GM21619 (cell line): Measurements from ENCODE around the gene LRRC53.
A peak's percentile ranks its signal among the peaks of the same experiment; 100 is the strongest.

Experiments used
- ATAC-seq: cut with Tn5 transposase; IDR thresholded peaks from one replicate; pipeline ENCODE4 v1.9.1; 2021; ENCODE audit not compliant: unreplicated experiment

The LRRC53 gene

GRCh38 chr1:74512170-74512915, at the start of gene LRRC53:
Gene LRRC53 (minus strand): TSS chr1:74512611. CDS start chr1:74483349, 29,262 bp downstream.
- no peak for ATAC-seq

- no peak for ATAC-seq
Measured at GRCh38 chr1:74549932-74550331, 37.5 kb upstream of the LRRC53 start.

GRCh38 chr1:74548961-74549750, 36.7 kb upstream of the LRRC53 start:
- ATAC-seq, result no peak

- no peak for ATAC-seq
Measured at GRCh38 chr1:74545821-74546220, 33.4 kb upstream of the LRRC53 start.

- no peak for ATAC-seq
Measured at GRCh38 chr1:74534241-74534640, 21.8 kb upstream of the LRRC53 start.

- no peak for ATAC-seq
Measured at GRCh38 chr1:74531796-74532195, 19.4 kb upstream of the LRRC53 start.

GRCh38 chr1:74530892-74531291, 18.5 kb upstream of the LRRC53 start:
- ATAC-seq, result no peak

GRCh38 chr1:74528123-74528522, 15.7 kb upstream of the LRRC53 start:
- no peak for ATAC-seq

GRCh38 chr1:74526708-74527107, 14.3 kb upstream of the LRRC53 start:
- ATAC-seq, result no peak

- ATAC-seq, result no peak
Measured at GRCh38 chr1:74523873-74524480, 11.6 kb upstream of the LRRC53 start.

GRCh38 chr1:74522148-74522547, 9.7 kb upstream of the LRRC53 start:
- no peak for ATAC-seq

GRCh38 chr1:74517599-74518051, 5.2 kb upstream of the LRRC53 start:
- peak; percentile 86 for ATAC-seq

- ATAC-seq, result no peak
Measured at GRCh38 chr1:74513411-74514300, 1.2 kb upstream of the LRRC53 start.

- no peak for ATAC-seq
Measured at GRCh38 chr1:74508449-74508848, 4.0 kb downstream of the LRRC53 start.

GRCh38 chr1:74505928-74506710, 6.3 kb downstream of the LRRC53 start:
- no peak for ATAC-seq

- no peak for ATAC-seq
Measured at GRCh38 chr1:74504933-74505512, 7.4 kb downstream of the LRRC53 start.

GRCh38 chr1:74504125-74504932, 8.1 kb downstream of the LRRC53 start:
- ATAC-seq, result peak; percentile 83

GRCh38 chr1:74502858-74503257, 9.6 kb downstream of the LRRC53 start:
- no peak for ATAC-seq

- ATAC-seq, result no peak
Measured at GRCh38 chr1:74502432-74502831, 10.0 kb downstream of the LRRC53 start.
